Loucy (cell line): ENCODE data around the gene SASH3.

Source experiments
- H2AFZ ChIP-seq: fragments of 200-600 bp; sonication (generic); 2 replicates; pipeline ENCODE4 v1.6.0; 2016; ENCODE audit warnings: antibody characterized with exemption, mild to moderate bottlenecking, low read length, moderate library complexity
- H3F3A ChIP-seq: fragments of 200-600 bp; 2 replicates; pipeline ENCODE4 v1.6.0; 2016; ENCODE audit warnings: antibody characterized with exemption, low read depth, mild to moderate bottlenecking
- H3K27me3 ChIP-seq: fragments of 200-600 bp; sonication (generic); 2 replicates; pipeline ENCODE4 v1.6.1; 2014; ENCODE audit warnings: low read length, mild to moderate bottlenecking; ENCODE audit not compliant: insufficient read depth, poor library complexity, severe bottlenecking
- H3K36me3 ChIP-seq: fragments of 200-600 bp; sonication (generic); 2 replicates; pipeline ENCODE4 v1.6.1; 2016; ENCODE audit warnings: low read length; ENCODE audit not compliant: insufficient read depth
- H3K4me1 ChIP-seq: fragments of 200-600 bp; sonication (generic); 2 replicates; pipeline ENCODE4 v1.5.1; 2014; ENCODE audit warnings: low read length, mild to moderate bottlenecking; ENCODE audit not compliant: insufficient read depth, poor library complexity, severe bottlenecking
- H3K4me2 ChIP-seq: fragments of 200-600 bp; sonication (generic); 2 replicates; pipeline ENCODE4 v1.6.0; 2014; ENCODE audit warnings: antibody characterized with exemption, low read length, low read depth, mild to moderate bottlenecking; ENCODE audit not compliant: poor library complexity, severe bottlenecking
- H3K4me3 ChIP-seq: fragments of 200-600 bp; sonication (generic); 2 replicates; pipeline ENCODE4 v1.5.1; 2014; ENCODE audit warnings: low read length, mild to moderate bottlenecking, mixed read lengths; ENCODE audit not compliant: poor library complexity, severe bottlenecking
- H3K79me2 ChIP-seq: fragments of 200-600 bp; sonication (generic); 2 replicates; pipeline ENCODE4 v1.6.1; 2014; ENCODE audit warnings: low read length; ENCODE audit not compliant: insufficient read depth
- H3K9ac ChIP-seq: fragments of 200-600 bp; sonication (generic); 2 replicates; pipeline ENCODE4 v1.6.0; 2014; ENCODE audit warnings: mild to moderate bottlenecking, low read depth, low read length, moderate library complexity; ENCODE audit not compliant: poor library complexity, severe bottlenecking
- H3K9me2 ChIP-seq: fragments of 200-600 bp; sonication (generic); replicated peaks from 2 replicates; pipeline ENCODE4 v1.6.1; 2016; ENCODE audit warnings: low read depth, low read length, mixed read lengths
- H3K9me3 ChIP-seq: fragments of 200-600 bp; sonication (generic); 2 replicates; pipeline ENCODE4 v1.6.1; 2014; ENCODE audit warnings: mild to moderate bottlenecking, antibody characterized with exemption, low read length, low read depth; ENCODE audit not compliant: insufficient read depth
- H4K20me1 ChIP-seq: fragments of 200-600 bp; sonication (generic); 2 replicates; pipeline ENCODE4 v1.6.0; 2014; ENCODE audit warnings: antibody characterized with exemption, low read length, mild to moderate bottlenecking; ENCODE audit not compliant: insufficient read depth, poor library complexity, severe bottlenecking
- EZH2phosphoT487 ChIP-seq: fragments of 200-600 bp; IDR thresholded peaks from 2 replicates; pipeline ENCODE4 v1.6.1; 2018; ENCODE audit warnings: antibody characterized with exemption, mild to moderate bottlenecking, moderate library complexity, borderline replicate concordance
- TF ChIP-seq, protein P1 (sequence below): fragments of 200-600 bp; sonication (generic); conservative IDR thresholded peaks from 2 replicates; pipeline ENCODE4 v1.5.1; 2014; ENCODE audit warnings: mild to moderate bottlenecking, antibody characterized with exemption, low read length

The SASH3 gene

DNA sequence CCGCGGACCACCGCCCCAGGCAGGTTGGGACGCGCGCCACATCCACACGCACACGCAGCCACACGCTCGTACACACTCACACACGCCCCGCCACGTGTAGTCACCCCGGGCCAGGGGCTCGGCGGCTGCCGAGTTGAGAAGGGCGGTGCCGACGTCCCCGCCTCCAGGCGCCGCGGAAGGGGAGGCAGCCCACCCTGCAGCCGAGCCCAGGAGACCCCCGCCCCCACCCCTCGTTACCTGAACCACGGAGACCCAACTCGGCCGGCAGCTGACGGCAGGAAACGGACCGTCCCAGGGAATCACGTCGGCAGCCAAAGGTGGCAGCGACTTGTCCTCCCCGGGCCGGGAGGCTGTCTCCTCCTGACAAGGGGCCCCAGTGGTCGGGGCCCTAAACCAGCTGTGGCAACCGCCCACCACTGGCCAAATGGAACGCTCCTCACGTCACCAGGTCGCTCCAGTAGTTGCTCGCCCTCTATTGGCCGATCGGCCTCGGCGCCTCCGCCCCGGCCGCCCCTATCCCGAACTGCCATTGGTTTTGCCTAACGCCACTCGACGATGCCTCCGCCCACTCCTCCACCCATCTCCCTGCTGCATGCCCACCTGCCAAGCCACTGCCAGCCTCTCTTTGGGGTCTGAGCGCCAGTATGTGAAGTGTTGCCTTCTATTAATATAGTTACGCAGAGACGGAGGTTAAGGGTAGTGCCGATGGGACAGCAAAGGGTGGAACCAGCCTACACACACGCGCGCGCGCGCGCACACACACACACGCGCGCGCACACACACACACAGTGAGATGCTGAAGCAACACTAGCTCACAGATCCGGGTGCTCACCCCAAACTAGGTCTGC, 63.9 kb downstream of the SASH3 start, which contains the start of gene ZDHHC9:
Gene ZDHHC9 (minus strand): TSS at position 428 of the 848 bp plus-strand sequence. CDS start 1,941 bp downstream, outside the sequence.
- no peak for TF ChIP-seq EZH2phosphoT487
- TF ChIP-seq, protein P1, sequence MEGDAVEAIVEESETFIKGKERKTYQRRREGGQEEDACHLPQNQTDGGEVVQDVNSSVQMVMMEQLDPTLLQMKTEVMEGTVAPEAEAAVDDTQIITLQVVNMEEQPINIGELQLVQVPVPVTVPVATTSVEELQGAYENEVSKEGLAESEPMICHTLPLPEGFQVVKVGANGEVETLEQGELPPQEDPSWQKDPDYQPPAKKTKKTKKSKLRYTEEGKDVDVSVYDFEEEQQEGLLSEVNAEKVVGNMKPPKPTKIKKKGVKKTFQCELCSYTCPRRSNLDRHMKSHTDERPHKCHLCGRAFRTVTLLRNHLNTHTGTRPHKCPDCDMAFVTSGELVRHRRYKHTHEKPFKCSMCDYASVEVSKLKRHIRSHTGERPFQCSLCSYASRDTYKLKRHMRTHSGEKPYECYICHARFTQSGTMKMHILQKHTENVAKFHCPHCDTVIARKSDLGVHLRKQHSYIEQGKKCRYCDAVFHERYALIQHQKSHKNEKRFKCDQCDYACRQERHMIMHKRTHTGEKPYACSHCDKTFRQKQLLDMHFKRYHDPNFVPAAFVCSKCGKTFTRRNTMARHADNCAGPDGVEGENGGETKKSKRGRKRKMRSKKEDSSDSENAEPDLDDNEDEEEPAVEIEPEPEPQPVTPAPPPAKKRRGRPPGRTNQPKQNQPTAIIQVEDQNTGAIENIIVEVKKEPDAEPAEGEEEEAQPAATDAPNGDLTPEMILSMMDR: no peak
- Histone ChIP-seq H3K9me2 (no peaks in the 10 kb centered on the region), H3K79me2 (peaks cover 20% of the 10 kb centered on the region; the same call in 1 of the 2 replicates), H3K9me3 (no peaks in the 10 kb centered on the region), H3K4me3 (peak within 1 kb of the TSS; percentile 85), H3K9ac (peak within 1 kb of the TSS; percentile 69), H3K36me3 (no peaks in the 10 kb centered on the region), H2AFZ (peak within 1 kb of the TSS; percentile 75), H3K27me3 (no peaks in the 10 kb centered on the region), H3F3A (no peaks in the 10 kb centered on the region), H3K4me2 (peak within 1 kb of the TSS; percentile 83), H3K4me1 (peaks cover 17% of the 10 kb centered on the region), H4K20me1 (peaks cover 5% of the 10 kb centered on the region)
